Mesendoderm (in vitro differentiated cells): ENCODE data around the gene CYP46A1.

ENCODE experiments used
- DNase-seq: peaks from one replicate; pipeline ENCODE4 v3.0.0; 2013
- H2AK5ac ChIP-seq: 2 replicates; pipeline ENCODE4 v1.6.1; 2013; ENCODE audit warnings: low read length, inconsistent platforms
- H2BK120ac ChIP-seq: 2 replicates; pipeline ENCODE4 v1.6.1; 2013; ENCODE audit warnings: low read depth, mild to moderate bottlenecking, low read length, moderate library complexity, mixed read lengths
- H2BK15ac ChIP-seq: replicated peaks from 2 replicates; pipeline ENCODE4 v1.6.1; 2013; ENCODE audit warnings: low read depth, mild to moderate bottlenecking, moderate library complexity
- H2BK5ac ChIP-seq: 2 replicates; pipeline ENCODE4 v1.6.1; 2013; ENCODE audit warnings: low read length, inconsistent platforms
- H3K18ac ChIP-seq: 2 replicates; pipeline ENCODE4 v1.6.1; 2013; ENCODE audit warnings: mild to moderate bottlenecking, low read length, mixed read lengths
- H3K23ac ChIP-seq: one replicate; pipeline ENCODE4 v1.6.1; 2013; ENCODE audit warnings: low read length
- H3K27ac ChIP-seq: 2 replicates; pipeline ENCODE4 v1.5.1; 2013; ENCODE audit warnings: low read depth, mild to moderate bottlenecking, inconsistent platforms, low read length, moderate library complexity
- H3K27me3 ChIP-seq: 2 replicates; pipeline ENCODE4 v1.6.1; 2013; ENCODE audit warnings: low read length, control low read depth, mild to moderate bottlenecking, inconsistent platforms; ENCODE audit not compliant: insufficient read depth, poor library complexity
- H3K36me3 ChIP-seq: 2 replicates; pipeline ENCODE4 v1.6.1; 2013; ENCODE audit warnings: low read length, inconsistent platforms; ENCODE audit not compliant: control insufficient read depth, insufficient read depth
- H3K4ac ChIP-seq: one replicate; pipeline ENCODE4 v1.6.1; 2013; ENCODE audit warnings: low read depth, mild to moderate bottlenecking, low read length, moderate library complexity
- H3K4me1 ChIP-seq: 2 replicates; pipeline ENCODE4 v1.6.1; 2013; ENCODE audit warnings: low read depth, low read length, inconsistent platforms; ENCODE audit not compliant: control insufficient read depth
- H3K4me2 ChIP-seq: 2 replicates; pipeline ENCODE4 v1.6.1; 2013; ENCODE audit warnings: low read length
- H3K4me3 ChIP-seq: 2 replicates; pipeline ENCODE4 v1.5.1; 2013; ENCODE audit warnings: mild to moderate bottlenecking, low read length
- H3K56ac ChIP-seq: one replicate; pipeline ENCODE4 v1.6.1; 2013; ENCODE audit warnings: low read length
- H3K79me1 ChIP-seq: 2 replicates; pipeline ENCODE4 v1.6.1; 2013; ENCODE audit warnings: low read length, inconsistent platforms
- H3K79me2 ChIP-seq: 2 replicates; pipeline ENCODE4 v1.6.1; 2013; ENCODE audit warnings: mild to moderate bottlenecking, low read length; ENCODE audit not compliant: control insufficient read depth, insufficient read depth
- H3K9ac ChIP-seq: 2 replicates; pipeline ENCODE4 v1.6.1; 2013; ENCODE audit warnings: low read length, inconsistent platforms
- H4K5ac ChIP-seq: one replicate; pipeline ENCODE4 v1.6.1; 2013; ENCODE audit warnings: low read length
- H4K8ac ChIP-seq: one replicate; pipeline ENCODE4 v1.6.1; 2013; ENCODE audit warnings: low read depth, mild to moderate bottlenecking, control low read depth, low read length, moderate library complexity
- WGBS: extraction: QIAGEN DNeasy Blood & Tissue Kit; methylation state at CpG from one replicate; pipeline ENCODE4 v1.1.7; 2013; ENCODE audit warnings: low lambda C conversion rate, missing lambda C conversion rate; ENCODE audit not compliant: insufficient coverage; ENCODE audit errors: extremely low coverage; 5-methylcytosine and 5-hydroxymethylcytosine counted together

Gene CYP46A1

DNA sequence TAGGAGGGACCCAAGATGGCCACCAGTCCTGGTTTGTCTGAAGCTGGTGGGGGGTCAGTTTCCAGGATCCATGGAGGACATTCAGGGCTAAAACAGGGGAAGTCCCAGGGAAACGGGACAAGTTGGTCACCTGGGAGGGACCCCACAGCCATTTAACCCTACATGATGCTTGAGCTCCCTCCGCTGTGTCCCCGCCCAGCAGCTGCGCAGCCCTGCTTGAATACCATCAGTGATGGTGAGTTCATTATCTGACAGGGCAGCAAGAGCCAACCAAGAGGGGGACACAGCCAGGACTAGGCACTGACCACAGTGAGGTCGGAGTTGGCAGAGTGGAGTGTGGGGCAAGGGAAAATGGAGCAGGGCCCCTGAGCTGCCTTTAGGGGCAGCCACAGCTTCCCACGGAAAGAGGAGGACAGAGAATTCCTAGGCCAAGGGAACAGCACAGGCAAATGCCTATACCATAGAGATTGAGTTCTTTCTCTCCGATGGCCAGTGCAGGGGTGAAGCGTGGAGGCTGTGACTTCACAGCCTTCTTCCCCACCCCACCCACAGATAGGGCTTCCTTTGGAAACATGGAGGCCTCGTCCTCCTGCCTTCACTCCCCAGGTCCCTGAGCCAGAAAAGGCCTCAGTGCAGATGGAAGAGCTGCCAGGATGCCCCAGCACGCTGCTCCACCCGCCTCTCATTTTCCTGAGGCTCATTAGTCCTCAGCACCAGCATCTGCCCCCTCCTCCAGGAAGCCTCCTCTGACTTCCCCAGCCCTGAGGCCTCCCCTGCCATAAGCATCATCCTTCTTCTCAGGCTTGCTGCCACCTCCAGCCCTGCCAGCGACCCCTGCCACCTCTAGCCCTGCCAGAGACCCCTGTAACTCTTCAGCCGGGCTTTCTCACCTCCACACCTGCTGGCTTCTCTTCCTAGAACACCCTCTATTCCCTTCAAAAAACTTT, 51.4 kb downstream of the CYP46A1 start:
- Histone ChIP-seq H2BK5ac (no peak overlapping the region), H3K56ac (no peak overlapping the region), H3K4me3 (no peak overlapping the region), H3K4ac (no peak overlapping the region), H3K23ac (no peak overlapping the region), H3K4me1 (peaks cover 2% of the 10 kb centered on the region), H2BK15ac (no peak overlapping the region), H3K18ac (no peak overlapping the region), H2AK5ac (no peak overlapping the region), H3K27ac (no peak overlapping the region), H2BK120ac (no peak overlapping the region), H3K9ac (no peak overlapping the region), H3K79me2 (no peaks in the 10 kb centered on the region), H3K27me3 (no peaks in the 10 kb centered on the region), H3K79me1 (no peaks in the 10 kb centered on the region), H3K4me2 (no peak overlapping the region), H4K8ac (no peak overlapping the region), H3K36me3 (no peaks in the 10 kb centered on the region), H4K5ac (no peak overlapping the region)
- no peak for DNase-seq
- no CpG with 5 or more reads among the region's 13 CpGs for WGBS

DNA sequence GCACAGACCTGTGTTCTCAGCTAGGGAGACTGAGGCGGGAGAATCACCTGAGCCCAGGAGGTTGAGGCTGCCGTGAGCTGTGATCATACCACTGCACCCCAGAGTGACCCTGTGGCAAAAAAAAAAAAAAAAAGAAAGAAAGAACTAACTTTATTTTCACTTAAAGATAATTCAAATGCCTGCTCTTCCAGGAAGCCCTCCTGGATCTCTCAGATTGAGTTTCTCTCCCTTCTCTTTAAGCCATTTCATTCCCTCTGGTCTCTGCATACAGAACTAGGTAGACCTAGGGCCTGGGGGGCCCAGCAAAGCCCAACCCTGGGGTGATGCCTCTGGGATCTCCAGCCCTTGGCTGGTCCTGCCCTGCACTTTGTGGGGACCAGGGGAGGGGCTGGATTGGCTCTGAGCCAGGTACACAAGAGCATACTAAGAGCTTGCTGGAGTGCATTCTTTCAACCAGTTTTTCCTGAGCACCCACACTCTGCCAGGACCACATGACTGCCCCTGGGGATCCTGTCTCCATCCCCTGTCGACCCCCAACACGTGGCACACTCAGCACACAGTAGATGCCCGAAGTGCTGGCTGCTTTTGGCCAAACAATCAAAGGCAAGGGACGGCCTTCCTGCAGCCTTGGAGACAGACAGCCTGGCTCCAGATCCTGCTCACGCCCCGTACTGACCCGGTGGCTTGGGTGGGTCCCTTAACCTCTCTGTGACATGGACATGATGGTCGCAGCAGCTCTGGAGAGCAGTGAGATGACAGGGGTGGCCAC, 52.7 kb downstream of the CYP46A1 start:
- Histone ChIP-seq H3K4me3 (no peak overlapping the region), H3K27me3 (no peaks in the 10 kb centered on the region), H3K23ac (no peak overlapping the region), H3K79me2 (no peaks in the 10 kb centered on the region), H2AK5ac (no peak overlapping the region), H3K79me1 (no peaks in the 10 kb centered on the region), H2BK5ac (no peak overlapping the region), H3K27ac (no peak overlapping the region), H3K56ac (no peak overlapping the region), H3K4me2 (no peak overlapping the region), H2BK120ac (no peak overlapping the region), H3K18ac (no peak overlapping the region), H4K5ac (no peak overlapping the region), H3K9ac (no peak overlapping the region), H2BK15ac (no peak overlapping the region), H3K4me1 (no peaks in the 10 kb centered on the region), H4K8ac (no peak overlapping the region), H3K4ac (no peak overlapping the region), H3K36me3 (no peaks in the 10 kb centered on the region)
- no CpG with 5 or more reads among the region's 10 CpGs for WGBS
- DNase-seq, result no peak

DNA sequence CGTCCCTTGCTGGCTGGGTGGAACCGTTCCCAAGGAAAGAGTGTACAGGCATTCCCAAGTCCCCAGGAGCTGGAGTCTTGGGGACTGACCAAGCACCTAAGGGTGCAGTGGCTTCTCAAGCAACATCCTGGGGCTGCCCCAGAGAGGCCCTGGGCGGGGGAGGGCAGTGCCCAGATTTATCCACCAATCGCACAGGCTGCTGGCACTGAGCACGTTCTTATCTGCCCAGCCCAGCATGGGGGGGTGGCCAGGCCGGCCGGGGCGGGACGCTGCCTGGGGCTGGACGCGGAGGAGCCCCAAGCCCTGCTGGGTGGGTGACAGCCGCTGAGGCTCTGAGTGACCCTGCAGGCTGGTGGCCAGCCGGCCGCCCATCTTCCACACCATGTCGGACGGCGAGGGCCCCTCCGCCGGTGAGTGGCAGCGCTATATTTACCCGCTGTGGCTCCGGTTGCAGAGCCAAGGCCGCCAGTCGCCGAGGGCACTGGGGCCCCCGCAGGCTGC, 53.4 kb downstream of the CYP46A1 start:
- H2AK5ac ChIP-seq, result no peak overlapping the region
- no peak overlapping the region for H3K27ac ChIP-seq
- no peak overlapping the region for H2BK120ac ChIP-seq
- H2BK15ac ChIP-seq, result no peak overlapping the region
- H3K56ac ChIP-seq, result no peak overlapping the region
- no peak overlapping the region for H2BK5ac ChIP-seq
- H3K79me2 ChIP-seq, result no peaks in the 10 kb centered on the region
- H3K79me1 ChIP-seq, result no peaks in the 10 kb centered on the region
- H4K5ac ChIP-seq, result no peak overlapping the region
- no CpG with 5 or more reads among the region's 26 CpGs for WGBS
- no peak for DNase-seq
- no peaks in the 10 kb centered on the region for H3K36me3 ChIP-seq
- no peak overlapping the region for H3K4ac ChIP-seq
- H3K4me2 ChIP-seq, result no peak overlapping the region
- no peaks in the 10 kb centered on the region for H3K27me3 ChIP-seq
- no peak overlapping the region for H4K8ac ChIP-seq
- no peak overlapping the region for H3K9ac ChIP-seq
- H3K4me3 ChIP-seq, result no peak overlapping the region
- H3K23ac ChIP-seq, result no peak overlapping the region
- no peak overlapping the region for H3K18ac ChIP-seq
- no peaks in the 10 kb centered on the region for H3K4me1 ChIP-seq

DNA sequence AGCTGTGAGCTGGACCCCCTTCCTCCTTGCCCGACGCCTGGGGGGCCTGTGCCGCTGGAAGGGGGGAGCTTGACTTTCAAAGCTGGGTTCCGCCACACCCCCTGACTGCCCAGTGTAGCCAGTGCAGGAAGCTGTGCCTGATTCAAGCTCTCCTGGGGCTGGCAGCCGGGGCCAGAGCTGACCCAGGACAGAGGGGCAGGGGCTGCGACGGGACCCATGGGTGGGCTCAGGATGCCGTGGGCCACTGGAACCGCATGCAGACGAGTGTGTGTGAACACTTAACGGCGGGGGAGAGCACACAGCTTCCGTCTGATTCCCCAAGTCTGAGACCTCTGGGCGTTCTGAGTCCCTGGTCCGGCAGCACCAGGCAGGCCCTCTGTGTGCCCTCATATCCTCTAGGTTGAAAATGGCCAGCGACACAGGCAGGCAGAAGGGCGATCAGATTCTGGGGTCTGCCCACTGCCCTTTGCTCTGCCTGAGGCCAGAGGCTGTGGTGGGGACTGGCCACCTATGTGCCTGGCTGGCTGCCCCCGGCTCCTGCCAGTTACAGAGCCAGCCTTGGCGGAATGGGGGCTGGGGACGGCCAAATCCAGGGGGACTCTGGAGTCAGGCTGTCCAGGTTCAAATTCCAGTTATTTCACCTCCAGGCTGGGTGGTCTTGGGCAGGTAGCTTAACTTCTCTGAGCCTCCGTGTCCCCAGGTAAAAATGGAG, 54.0 kb downstream of the CYP46A1 start:
- no peaks in the 10 kb centered on the region for H3K36me3 ChIP-seq
- no peak overlapping the region for H2AK5ac ChIP-seq
- no peak overlapping the region for H3K27ac ChIP-seq
- H3K4me3 ChIP-seq, result no peak overlapping the region
- no peaks in the 10 kb centered on the region for H3K79me2 ChIP-seq
- H3K18ac ChIP-seq, result no peak overlapping the region
- H3K9ac ChIP-seq, result no peak overlapping the region
- H2BK5ac ChIP-seq, result no peak overlapping the region
- H3K27me3 ChIP-seq, result no peaks in the 10 kb centered on the region
- H2BK120ac ChIP-seq, result no peak overlapping the region
- no CpG with 5 or more reads among the region's 21 CpGs for WGBS
- H3K4ac ChIP-seq, result no peak overlapping the region
- H3K56ac ChIP-seq, result no peak overlapping the region
- H4K8ac ChIP-seq, result no peak overlapping the region
- H3K4me1 ChIP-seq, result no peaks in the 10 kb centered on the region
- H2BK15ac ChIP-seq, result no peak overlapping the region
- no peak overlapping the region for H4K5ac ChIP-seq
- H3K23ac ChIP-seq, result no peak overlapping the region
- DNase-seq, result no peak
- H3K4me2 ChIP-seq, result no peak overlapping the region
- no peaks in the 10 kb centered on the region for H3K79me1 ChIP-seq

DNA sequence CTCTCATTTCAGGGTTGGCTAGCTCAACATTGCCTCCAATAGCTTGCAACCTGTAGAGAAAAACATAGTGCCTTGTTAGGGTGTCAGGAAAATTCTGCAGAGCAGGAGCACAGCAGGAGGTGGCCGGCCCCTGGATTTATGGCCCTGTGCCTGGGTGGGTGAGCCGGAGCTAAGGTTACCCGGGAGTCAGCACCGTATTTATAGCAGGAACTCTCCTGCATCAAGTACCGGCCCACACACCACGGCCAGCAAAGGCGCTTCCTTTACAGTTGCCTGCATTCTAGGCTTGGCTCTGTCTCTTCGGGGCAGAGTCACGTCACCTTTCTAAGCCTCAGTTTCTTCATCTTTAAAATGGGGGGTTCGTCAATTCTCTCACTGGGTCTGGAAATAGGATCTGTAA, 56.3 kb downstream of the CYP46A1 start:
- Histone ChIP-seq H2BK5ac (no peak overlapping the region), H4K8ac (no peak overlapping the region), H3K18ac (no peak overlapping the region), H3K9ac (no peak overlapping the region), H3K27ac (no peak overlapping the region), H3K36me3 (no peaks in the 10 kb centered on the region), H4K5ac (no peak overlapping the region), H3K4me3 (no peak overlapping the region), H3K56ac (no peak overlapping the region), H2BK15ac (no peak overlapping the region), H2BK120ac (no peak overlapping the region), H3K4me2 (no peak overlapping the region), H2AK5ac (no peak overlapping the region), H3K79me2 (no peaks in the 10 kb centered on the region), H3K23ac (no peak overlapping the region), H3K27me3 (no peaks in the 10 kb centered on the region), H3K4ac (no peak overlapping the region), H3K4me1 (no peaks in the 10 kb centered on the region), H3K79me1 (no peaks in the 10 kb centered on the region)
- no peak for DNase-seq
- WGBS, result no CpG with 5 or more reads among the region's 10 CpGs
